NOMO-1 (cell line): ENCODE data around the gene TANGO6.

Experiments used
- DNase-seq, 2 experiments: peaks; one replicate each; lab custom pipeline; 2025; ENCODE audit not compliant: unreplicated experiment in 2 of 2; lab: John Stamatoyannopoulos, UW

TANGO6 gene

DNA sequence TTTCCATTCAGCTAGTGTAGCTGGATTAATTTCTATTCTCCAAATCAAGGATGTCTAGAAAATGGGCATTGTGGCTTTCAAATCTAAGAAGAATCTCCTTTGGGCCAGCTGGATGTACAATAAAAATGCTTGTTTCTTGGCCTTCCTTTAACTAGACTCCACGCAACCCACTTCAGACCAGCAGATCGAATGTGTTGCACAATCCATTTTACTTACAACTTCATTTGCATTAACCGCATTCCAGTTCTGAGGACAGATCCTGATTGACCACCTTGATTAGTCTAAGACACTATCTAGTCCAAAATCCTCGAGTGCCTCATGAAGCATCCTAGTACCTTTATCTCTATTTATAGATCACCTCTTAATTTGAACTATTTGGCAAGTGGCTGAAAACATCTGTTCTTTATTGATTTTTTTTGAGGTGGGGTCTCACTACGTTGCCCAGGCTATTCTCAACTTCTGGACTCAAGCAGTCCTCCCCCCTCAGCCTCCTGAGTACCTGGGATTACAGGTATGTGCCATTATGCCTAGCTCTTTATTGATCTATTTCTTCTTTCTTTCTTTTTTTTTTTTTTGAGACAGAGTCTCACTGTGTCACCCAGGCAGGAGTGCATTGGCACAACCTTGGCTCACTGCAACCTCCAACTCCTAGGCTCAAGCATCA is 241.8 kb downstream of the TANGO6 start:
- no peak for DNase-seq

DNA sequence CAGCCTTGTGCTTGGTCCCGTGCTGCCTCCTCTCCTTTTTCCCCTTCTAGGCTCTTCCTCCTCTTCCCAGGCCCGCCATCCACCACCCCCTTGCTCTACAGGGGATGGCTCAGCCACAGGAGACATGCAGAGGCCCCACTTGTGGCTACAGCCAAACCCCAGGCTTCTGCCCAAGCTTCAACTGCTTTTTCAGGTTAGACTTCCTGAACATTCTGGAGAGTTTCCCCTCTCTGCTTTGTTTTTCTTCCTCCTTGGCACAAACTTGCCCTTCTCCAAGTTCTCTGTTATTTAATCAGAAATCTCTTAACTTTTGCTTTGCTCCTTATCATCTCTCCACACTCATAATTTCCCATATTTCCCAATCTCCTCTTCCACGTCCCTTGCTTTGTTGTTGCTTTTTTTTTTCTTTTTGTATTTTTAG is 243.8 kb downstream of the TANGO6 start:
- DNase-seq, result no peak

DNA sequence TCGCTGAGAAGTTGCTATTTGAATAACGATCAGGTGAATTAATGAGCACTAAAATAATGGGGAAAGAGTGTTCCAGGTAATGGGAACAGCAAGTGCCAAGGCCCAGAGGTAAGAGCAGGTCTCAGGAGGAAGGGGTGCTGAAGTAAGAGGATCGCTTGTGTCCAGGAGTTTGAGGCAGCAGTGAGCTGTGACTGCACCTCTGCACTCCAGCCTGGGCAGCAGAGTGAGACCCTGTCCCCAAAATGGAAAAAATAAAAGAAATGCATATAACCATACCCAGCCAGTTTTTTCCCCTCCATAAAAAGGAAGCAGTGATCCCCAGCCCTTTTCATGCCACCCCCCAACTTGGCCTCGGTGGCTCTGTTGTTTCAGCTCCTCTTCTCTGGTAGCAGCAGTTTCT is 245.4 kb downstream of the TANGO6 start:
- DNase-seq, result no peak

DNA sequence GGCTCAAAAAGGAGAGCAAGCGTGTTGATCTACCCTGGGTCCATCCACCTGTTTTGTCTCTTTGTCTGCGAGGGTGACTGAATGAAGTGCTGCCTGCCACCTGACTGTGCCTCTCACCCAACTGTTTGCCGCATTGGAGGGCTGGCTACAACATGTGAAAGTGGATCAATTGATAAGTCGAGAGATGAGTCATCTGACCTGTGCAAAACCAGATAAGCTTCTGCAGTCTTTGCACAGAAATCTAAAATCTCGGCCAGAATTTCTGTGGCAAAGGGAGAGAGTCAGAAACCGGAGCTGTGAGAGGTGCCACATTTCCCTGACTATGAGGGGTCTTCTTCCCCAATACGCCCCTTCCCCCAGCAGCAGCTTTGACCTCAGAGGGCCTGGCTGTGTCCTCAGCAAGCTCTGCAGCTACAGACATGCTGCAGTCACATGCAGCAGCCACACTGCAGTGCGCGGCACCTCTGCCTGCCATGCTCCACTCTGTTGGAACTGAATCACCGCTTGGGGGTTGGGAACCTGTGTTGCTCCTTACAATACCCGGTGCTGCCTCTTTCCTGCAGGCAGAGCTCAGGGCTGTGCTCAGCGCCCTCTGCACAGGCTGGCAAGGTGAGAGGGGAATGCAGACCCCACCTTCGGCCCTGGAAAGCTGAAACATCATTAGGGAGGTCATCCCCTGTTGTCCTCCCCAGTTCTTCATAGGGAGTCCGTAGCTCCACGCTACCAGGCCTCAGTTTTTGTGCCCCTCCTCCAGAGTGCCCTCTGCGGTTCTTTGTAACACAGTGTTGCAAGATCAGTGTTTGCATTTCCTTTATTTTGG is 246.0 kb downstream of the TANGO6 start:
- DNase-seq, result no peak

DNA sequence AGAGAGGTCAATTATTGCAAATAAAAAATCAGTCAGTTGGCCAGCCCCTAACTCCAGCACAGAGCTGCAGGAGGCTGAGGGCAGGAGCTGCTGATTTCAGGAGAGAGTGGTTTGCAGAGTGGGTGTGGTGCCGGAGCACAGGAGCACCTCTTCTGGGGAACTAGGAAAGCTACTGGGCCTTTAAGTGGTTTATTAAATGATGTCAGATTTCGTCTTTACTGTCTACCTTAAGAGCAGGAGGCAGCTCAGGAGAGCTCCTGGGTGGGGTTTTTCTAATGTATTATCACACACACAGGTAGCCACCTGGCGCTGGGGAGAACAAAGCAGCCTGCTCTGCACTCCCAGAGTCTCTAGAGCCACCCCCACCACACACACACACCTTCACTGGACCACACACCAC is 250.6 kb downstream of the TANGO6 start:
- DNase-seq, result no peak

DNA sequence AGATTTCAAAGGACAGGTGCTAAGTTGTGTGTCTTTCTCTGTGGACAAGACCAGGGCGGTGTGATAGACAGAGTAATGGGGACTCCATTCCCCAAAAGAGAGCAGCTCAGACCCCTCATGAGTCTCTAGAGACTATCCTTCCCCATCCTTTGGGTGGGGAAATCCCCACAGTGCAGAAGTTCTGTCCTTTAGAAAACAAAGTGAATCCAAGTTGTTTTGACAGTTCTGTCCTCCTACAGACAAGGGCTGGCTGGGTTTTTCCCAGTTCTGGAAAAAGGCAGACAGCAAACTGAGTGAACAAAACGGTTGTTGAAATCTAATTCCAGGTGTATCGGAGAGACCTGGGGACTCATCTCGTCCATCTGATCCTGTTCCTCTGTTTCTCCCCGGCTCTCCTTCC is 251.2 kb downstream of the TANGO6 start:
- DNase-seq, result no peak

DNA sequence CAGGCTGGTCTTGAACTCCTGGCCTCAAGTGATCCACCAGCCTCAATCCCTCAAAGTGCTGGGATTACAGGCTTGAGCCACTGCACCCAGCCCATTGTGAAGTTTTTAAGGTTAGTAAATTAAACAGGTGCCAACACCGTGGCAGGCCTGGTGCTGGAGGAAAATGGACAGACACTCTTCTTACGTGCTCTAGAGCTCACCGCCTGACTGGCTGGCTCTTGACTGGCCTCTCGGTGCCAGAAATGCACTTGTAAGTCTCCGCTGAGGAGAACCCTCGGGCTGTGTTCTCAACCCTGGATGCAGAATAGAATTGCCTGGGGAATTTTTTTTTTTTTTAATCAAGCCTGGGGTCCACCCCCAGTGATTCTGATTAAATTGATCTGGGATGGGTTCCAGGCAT is 251.9 kb downstream of the TANGO6 start:
- DNase-seq, result no peak

DNA sequence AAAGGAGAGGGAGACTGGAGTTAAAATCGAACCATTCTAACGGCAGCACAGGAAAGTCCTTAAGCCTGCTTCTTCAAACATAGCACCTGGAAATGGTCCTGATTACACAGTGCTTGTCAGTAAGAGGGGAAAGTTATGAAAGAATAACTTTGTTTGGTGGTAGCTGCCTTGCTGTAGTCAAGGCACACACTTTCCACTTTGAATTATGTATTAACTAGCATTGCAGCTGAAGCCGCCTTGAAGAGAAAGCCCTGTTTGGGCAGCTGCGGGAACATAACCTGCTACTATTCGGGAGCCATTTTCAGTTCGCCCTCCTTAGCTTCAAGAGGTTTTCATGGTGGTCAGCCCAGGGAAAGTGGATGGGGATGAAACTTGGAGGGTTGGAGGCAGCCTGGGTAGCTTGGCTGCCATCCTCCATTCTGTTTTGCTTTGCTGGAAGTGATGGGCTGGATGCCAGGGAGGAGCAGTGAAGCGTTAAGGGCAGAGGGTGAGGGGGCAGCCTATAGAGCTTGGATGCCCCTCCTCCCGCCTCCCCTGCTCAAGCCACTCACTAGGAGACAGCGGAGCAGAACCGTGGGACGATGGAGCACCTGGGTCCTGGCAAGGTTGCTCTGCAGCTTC is 256.9 kb downstream of the TANGO6 start:
- DNase-seq, result no peak

DNA sequence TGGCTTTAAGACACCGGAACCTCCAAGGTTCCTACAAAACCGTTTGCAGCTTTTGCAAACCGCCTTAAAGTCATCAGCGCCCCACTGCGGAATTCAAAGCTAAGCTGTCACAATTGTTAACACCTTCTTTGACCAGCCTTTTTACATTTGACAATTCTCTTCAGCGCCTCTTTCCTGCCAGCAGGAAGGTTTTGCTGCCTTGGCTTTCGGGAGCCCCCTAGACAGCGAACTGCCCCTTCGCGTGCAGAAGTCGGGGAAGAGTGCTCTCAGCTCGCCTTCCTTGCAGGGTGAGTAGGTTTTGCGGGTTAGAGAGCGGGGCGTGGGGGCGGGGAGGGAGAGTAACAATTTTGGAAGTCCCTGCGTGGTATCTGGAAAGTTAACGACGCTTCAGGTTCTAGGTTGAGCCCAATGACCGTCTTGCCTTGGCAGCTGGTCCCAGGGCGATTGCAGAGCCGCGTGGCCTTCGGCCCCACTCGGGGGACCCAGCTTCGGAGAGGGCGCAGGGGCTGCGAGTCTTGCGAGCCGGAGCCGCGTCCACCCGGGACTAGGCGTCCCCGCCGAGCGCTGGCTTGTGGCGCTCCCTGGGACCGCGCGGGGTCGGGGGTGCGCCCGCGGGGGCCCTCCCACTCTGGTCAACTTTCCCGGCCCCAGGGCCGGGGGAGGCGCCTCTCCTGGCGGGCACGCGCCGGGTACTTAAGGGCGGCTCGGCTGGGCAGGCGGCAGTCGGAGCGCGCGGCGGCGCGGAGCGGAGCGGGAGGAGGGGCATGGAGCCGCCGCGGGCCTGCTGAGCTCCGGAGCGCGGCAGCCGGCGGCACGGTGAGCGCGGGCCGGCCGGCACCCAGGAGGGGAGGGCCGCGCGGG is 262.4 kb downstream of the TANGO6 start, which contains the start of gene HAS3:
HAS3 (plus strand) TSS at position 153 of the 861 bp plus-strand sequence. CDS start 3,743 bp downstream, outside the sequence.
- peak; percentile 62 to 64 for DNase-seq

DNA sequence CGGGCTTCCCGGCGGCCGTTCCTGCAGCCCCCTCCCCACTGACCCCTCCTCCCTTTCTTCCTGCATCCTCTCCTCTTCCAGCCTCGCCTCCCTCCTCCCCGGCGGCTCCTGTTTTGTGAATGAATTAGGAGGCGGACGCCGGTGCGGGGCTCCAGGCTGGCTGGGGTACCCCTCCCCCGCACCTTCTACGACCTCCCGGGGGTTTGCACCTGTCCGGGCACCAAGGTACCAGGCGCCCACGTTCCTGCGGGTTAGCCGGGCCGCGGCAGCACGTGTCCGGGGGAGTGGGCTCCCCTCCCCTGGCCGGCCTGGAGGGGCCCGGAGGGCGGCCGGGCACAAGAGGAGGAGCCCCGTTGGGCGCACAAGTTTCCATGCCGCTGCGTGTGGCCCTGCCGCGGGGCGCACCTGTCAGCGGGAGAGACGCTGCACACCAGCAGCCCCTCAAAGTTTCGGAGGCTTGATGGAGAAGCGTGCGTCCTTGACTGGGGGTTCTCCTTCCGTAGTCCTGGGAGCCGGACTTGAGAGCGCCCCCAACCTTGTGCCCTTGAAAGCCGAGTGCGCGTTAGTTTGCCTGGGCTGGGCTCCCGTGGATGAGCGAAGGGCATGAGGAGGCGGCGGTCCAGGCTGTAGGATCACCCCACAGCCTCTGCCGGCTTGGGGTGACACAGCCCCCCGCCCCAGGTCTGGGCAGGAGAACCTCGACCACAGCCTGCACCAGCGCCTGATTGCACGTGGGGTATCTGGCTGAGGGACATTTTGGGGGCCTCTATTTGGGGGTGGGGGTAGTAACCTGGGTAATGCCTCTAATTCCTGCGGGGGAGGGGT is 263.4 kb downstream of the TANGO6 start:
- no peak for DNase-seq

DNA sequence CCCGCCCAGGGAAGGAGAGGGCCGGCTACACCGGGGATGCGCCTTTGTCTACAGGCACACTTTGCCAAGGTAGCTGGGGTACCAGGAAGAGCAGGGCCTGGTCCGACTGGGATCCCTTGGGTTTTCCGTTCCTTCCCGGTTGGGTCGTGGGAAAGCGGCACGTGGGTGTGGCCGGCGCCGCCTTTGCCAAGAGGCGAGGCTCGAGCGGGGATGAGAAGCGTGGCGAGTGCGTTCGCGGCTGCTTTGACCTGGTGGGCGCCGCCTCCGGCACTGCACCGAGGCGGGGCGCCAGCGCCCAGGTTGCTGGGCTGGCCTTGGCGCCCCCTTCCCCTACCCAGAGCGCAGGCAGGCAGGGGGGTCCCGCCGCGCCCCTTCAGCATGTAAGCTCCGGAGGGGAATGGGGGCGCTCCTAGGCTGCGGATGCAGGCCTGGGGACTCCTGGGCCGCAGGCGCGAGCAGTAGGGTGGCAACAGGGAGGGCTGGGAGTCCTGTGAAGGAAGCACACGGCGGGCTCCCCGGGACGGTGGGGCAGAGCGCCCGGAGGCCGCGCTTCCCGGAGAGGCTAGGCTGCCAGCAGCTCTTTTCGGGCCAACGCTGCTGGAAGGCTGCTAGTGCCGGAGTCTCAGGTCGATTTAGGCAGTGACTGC is 264.1 kb downstream of the TANGO6 start:
- DNase-seq, result no peak

DNA sequence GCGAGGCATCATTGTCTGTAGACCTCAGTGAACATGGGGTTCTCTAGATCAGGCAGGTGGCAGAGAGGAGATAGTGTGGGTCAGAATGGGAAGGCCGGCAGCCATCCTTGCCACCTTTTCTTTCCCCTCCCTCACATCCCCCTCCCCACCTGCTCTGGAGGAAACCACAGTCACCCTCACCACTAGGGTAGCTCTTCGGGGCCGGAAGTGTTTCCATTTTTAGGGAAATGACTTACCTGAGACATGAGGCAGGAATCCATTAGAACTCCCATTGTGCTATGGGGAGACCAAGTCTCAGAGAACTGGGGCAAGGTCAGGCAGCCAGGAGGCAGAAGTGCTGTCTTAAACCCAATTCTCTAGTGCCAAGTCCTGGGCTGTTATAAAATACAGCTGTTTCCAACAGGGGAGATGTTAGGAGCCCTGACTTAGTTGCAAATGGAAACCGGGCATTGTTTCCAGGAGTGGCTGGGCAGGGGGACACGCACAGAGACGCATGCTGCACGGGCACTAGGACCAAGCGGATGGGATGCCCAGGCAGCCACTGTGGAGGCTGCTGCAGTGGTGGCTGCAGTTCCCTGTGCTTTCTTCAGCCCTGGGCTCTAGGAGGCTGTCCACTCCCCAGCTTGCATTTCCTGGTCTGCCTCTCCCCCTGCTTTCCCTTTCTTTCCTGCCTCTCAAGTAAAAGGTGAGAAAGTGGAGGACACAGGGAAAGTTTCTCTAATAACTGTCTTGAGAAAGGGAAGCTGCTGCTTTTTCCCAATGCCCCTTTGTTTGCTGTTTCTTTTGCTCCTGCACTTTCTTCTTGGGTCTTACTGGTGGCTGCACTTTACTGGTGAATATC is 265.0 kb downstream of the TANGO6 start:
- no peak for DNase-seq

DNA sequence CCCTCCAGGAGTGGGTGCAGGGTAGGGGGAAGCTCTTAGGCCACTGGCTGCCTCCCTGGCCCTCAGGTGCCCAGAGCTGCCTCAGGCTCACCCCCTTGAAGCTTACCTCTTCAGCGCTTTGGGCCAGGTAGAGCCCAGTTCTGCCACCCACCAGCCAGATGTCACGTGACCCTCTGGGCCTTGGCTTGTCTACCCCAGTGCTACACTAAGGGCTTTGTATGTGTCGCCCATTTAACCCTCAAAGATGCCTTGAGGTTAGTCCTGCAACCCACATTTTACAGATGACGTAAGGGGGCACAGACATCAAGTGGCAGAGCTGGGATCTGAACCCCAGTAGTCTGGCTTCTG is 265.5 kb downstream of the TANGO6 start:
- no peak for DNase-seq

DNA sequence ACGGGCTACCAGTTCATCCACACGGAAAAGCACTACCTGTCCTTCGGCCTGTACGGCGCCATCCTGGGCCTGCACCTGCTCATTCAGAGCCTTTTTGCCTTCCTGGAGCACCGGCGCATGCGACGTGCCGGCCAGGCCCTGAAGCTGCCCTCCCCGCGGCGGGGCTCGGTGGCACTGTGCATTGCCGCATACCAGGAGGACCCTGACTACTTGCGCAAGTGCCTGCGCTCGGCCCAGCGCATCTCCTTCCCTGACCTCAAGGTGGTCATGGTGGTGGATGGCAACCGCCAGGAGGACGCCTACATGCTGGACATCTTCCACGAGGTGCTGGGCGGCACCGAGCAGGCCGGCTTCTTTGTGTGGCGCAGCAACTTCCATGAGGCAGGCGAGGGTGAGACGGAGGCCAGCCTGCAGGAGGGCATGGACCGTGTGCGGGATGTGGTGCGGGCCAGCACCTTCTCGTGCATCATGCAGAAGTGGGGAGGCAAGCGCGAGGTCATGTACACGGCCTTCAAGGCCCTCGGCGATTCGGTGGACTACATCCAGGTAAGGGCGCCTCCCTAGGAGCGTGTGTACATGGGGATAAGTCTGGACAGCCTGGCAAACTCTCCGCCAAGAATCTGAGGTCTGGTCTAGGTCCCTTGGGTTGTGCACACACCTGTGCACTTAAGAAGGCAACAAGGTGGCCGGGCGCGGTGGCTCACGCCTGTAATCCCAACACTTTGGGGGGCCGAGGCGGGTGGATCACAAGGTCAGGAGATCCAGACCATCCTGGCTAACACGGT is 266.3 kb downstream of the TANGO6 start:
- DNase-seq, result no peak

DNA sequence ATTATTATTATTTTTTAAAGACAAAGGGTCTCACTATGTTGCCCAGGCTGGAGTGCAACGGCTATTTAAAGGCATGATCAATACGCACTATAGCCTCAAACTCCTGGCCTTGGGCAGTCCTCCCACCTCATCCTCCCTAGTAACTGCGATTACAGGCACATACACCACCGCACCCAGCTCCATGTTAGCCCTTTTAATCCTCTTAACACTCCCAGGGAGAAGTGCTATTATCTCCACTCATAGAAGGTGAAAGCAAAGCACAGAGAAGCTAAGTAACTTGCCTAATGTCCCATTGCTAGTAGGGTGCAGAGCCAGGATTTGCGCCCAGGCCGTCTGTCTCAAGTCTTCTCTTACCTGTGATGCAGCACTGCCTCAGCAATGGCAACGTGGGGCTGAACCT is 267.1 kb downstream of the TANGO6 start:
- DNase-seq, result no peak

DNA sequence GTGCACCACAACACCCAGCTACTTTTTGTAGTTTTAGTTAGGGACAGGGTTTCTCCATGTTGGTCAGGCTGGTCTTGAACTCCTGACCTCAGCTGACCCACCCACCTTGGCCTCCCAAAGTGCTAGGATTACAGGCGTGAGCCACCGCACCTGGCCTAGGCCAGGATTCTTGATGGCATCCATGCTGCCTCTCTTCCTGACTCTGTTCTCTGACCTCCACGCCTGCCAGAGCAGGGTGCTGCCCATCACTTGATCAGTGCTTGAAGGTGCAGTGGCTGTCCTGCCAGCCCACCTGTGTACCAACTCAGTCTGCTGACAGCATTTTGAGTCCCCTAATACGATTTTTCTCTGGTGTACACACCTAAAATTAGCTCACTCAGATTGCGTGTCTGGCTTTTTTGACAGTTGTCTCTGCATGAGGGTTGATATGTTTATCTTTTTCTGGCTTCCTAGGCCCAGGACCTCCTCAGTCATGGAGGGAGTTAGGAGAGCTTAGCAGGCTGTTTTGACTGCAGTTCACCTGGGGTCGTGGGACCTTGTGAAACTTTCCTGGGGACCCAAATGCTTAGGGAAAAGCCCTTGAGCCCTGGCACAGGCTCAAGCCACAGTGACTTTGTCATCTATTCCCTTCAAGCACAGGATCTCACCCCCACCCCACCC is 268.0 kb downstream of the TANGO6 start:
- DNase-seq, result no peak

DNA sequence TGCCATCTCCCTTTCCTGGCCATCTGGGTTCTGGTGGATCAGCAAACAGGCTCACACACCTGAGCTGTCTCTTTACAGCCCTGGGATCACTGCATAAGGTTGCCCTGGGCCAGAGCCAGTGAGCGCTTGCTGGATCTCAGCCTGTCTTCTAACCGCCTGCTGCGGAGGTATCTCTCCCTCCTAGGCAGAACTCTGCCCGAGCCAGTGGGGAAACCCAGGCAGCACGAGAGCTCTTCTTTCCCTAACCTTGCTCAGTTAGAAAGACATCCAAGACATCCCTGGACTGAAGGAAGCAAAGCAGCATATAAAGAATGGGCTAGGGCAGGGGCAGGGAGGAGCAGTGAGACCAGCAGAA is 268.5 kb downstream of the TANGO6 start:
- DNase-seq, result no peak
